Fibroblast of villous mesenchyme (primary cell): Measurements from ENCODE around the gene CLDN3. TPM values are rescaled to one million over a fixed set of nuclear protein-coding genes. Genes with fewer than 3 reads are reported as not detected.

Source experiments
- DNase-seq: peaks from one replicate; pipeline ENCODE4 v3.0.0-alpha.2; 2010; ENCODE audit warnings: low read depth
- H3K4me3 ChIP-seq: 2 replicates; pipeline ENCODE4 v1.5.1; 2011; ENCODE audit warnings: low read depth, mild to moderate bottlenecking, low read length
- total RNA-seq: library from RNA; depleted of rRNA; stranded (reverse); fragments of >200 nt; gene quantifications from 2 replicates; pipeline ENCODE4 v1.2.3, GENCODE V29; 2012
- TF ChIP-seq, protein P1 (sequence below): IDR thresholded peaks from 2 replicates; pipeline ENCODE4 v1.5.1; 2012; ENCODE audit warnings: low read depth, mild to moderate bottlenecking, low read length; ENCODE audit not compliant: insufficient read depth

Gene CLDN3, protein sequence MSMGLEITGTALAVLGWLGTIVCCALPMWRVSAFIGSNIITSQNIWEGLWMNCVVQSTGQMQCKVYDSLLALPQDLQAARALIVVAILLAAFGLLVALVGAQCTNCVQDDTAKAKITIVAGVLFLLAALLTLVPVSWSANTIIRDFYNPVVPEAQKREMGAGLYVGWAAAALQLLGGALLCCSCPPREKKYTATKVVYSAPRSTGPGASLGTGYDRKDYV
- total RNA-seq = not detected in 2 replicates

DNA sequence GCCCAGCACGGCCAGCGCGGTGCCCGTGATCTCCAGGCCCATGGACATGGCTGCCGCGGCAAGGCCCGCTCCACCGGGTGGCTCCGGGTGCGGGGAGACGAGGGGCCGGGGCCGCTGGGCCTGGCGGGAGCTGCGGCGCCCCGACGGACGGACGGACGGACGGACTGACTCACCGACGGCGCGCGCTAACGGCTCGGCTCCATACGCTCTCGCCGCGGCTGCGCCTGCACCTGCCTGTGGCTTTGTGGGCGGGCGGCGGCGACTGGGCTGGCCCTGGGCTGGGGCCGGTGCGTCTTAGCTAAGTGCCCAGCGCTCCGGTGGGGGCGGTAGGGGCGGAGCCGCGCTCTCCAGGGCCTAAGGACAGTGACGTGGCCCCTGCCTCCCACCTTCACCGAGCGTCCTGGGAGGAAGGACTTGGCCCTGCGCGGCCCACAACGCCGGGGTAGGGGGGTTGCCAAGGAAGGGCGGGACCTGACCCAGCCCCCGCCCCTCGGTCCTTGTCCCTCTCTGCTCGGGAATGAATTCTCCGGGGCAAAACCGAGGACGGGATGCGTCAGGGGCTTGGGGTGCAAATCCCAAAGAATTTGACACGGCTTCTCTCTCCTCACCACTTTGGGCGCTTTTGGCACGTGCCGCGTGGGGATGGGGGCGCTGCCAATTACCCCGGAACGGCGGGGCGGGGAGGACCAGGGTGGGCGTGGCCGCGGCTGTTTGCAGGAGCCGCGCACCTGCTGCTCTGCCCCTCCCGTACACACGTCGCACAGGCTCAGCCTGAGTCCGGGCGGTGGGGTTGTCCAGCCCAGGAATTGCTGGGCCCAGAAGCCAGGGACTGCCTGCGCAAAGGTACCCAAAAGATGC, at the start of gene CLDN3:
TSS of gene CLDN3 (minus strand) at position 269 of the 858 bp plus-strand sequence. CDS start at position 48, 221 bp downstream.
- DNase-seq = no peak
- no peak within 1 kb of the TSS for H3K4me3 ChIP-seq
- TF ChIP-seq, protein P1, sequence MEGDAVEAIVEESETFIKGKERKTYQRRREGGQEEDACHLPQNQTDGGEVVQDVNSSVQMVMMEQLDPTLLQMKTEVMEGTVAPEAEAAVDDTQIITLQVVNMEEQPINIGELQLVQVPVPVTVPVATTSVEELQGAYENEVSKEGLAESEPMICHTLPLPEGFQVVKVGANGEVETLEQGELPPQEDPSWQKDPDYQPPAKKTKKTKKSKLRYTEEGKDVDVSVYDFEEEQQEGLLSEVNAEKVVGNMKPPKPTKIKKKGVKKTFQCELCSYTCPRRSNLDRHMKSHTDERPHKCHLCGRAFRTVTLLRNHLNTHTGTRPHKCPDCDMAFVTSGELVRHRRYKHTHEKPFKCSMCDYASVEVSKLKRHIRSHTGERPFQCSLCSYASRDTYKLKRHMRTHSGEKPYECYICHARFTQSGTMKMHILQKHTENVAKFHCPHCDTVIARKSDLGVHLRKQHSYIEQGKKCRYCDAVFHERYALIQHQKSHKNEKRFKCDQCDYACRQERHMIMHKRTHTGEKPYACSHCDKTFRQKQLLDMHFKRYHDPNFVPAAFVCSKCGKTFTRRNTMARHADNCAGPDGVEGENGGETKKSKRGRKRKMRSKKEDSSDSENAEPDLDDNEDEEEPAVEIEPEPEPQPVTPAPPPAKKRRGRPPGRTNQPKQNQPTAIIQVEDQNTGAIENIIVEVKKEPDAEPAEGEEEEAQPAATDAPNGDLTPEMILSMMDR = no peak

DNA sequence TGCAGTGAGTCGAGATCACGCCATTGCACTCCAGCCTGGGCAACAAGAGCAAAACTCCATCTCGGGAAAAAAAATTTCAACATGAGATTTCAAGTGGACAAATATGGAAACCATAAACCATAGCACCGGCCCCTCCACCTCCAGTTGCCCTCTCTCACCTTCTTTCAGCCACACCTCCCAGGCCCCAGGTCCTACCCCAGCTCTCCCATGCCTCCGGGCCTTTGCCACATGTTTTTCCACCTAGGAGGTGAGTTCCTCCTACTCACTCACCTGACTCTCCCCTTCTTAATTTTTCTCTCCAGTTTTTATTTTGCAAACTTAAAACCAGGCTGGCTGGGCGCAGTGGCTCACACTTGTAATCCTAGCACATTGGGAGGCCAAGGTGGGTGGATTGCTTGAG, 47.1 kb upstream of the CLDN3 start:
- no peak overlapping the region for H3K4me3 ChIP-seq
- DNase-seq = no peak
- TF ChIP-seq, protein P1 = no peak

DNA sequence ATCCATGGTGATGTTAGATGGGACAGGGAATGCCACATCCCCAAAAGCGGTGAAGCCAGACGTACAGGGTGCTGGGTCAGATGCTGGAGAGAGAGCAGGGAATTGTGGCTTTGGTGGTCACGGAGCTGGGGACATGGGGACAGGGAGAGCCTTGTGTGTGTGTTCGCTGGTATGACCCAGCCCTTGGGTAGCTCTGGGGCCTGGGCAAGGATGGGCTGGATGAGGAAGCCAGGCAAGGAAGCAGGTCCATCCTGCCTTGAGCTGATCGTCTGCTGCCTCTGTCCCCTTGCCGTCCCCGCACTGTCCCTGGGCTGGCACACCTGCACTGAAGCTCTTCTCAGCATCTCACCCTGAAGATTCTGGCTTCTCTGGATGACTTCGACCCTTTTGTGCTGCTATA, 45.4 kb upstream of the CLDN3 start:
- H3K4me3 ChIP-seq = no peak overlapping the region
- no peak for DNase-seq
- TF ChIP-seq, protein P1 = no peak

DNA sequence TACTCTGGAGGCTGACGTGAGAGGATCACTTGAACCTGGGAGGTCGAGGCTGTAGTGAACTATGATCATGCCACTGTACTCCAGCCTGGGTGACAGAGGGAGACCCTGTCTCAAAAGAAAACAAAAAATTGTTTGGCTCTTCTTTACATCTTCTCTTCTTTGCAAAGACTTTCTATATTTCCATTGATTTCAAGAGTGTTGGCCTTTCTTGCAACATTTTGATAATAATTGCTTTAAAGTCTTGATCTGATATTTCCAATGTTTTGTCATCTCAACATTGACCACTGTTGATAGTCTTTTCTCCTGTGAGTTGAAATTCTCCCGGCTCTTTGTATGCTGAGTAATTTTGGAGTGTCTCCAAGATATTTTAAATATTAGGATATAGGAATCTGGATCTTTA, 42.9 kb upstream of the CLDN3 start:
- DNase-seq = no peak
- H3K4me3 ChIP-seq = no peak overlapping the region
- TF ChIP-seq, protein P1 = no peak

DNA sequence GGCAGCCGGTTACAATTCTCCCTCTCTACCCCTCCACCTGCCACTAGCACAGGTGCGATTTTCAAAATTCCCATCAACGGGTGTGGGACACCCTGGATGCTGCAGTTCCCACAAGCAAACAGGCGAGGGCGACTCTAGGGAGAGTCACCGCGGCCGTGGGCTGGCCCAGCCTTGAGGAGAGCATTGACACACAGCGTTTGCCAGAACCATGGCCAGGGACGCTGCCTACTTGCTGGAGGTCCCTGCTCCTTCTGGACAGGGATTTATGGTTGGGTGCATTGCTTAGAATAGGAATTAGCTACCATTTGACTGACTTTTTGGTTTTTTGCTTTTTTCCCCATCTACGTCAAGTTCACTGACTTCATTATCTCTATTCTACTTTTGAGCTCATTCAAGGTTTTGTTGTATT, 41.7 kb upstream of the CLDN3 start:
- DNase-seq = peak; percentile 65
- no peak overlapping the region for H3K4me3 ChIP-seq
- TF ChIP-seq, protein P1 = peak; percentile 94

DNA sequence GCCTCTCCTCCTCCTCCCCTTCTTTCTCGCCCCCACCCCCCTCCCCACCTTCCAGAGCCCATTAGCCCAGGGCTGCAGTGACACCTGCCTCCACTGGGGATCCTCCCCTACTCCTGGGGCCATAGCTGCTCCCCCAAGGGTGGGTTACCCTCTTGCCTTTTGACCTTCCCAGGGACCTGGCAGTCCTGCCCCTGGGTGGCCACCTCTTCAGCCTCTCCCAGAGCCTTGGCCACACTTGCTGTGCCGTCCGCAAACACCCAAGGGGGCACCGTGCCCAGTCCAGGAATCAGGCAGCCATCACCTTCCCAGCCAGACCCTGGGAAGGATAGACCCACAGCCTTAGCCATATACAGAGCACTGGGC, 40.9 kb upstream of the CLDN3 start:
- H3K4me3 ChIP-seq = no peak overlapping the region
- TF ChIP-seq, protein P1 = no peak
- no peak for DNase-seq
